NCI-H524 (cell line): Measurements from ENCODE around the gene TAC3.
"Not testable (repeated sequence)": the region's sequence is repeated elsewhere in the genome, so short reads cannot be mapped to it uniquely, and the experiment has no call there.

Source experiments
- DNase-seq, 2 experiments: peaks; one replicate each; lab custom pipeline; 2025; lab: John Stamatoyannopoulos, UW

The TAC3 gene

DNA sequence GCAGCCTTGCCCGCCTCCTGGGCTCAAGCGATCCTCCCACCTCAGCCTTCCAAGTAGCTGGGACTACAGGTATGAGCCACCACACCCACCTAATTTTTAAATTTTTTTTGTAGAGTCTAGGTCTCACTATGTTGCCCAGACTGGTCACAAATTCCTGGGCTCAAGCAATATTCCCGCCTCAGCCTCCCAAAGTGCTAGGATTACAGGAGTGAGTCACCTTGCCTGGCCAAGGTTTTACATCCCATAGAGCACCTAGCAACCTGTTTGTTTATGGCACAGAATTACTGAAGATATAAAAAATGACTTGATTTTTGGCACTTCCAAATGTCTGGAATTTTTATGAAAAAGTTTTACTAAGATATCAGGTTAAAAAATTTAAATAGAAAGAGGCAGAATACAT is 17.1 kb upstream of the TAC3 start:
- no peak for DNase-seq

DNA sequence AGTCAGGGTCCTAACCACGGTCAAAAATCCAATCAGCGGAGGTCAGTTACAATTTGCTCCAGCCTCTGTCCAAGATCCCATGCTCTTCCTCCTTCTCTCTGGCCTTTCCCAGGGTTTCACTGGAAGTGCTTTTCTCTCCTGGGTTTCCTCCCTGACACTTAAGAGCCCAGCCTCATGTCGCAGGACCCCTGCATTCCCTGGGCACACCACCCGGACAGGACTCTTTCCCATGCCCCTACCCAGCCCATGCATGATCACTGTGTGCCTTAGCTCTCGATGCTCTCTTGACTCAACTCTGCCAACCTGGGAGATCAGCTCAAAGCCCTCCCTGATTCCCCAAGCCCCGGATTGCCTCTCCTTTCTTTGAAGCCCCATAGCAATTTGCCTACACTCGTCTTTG is 15.5 kb upstream of the TAC3 start:
- DNase-seq, result no peak

DNA sequence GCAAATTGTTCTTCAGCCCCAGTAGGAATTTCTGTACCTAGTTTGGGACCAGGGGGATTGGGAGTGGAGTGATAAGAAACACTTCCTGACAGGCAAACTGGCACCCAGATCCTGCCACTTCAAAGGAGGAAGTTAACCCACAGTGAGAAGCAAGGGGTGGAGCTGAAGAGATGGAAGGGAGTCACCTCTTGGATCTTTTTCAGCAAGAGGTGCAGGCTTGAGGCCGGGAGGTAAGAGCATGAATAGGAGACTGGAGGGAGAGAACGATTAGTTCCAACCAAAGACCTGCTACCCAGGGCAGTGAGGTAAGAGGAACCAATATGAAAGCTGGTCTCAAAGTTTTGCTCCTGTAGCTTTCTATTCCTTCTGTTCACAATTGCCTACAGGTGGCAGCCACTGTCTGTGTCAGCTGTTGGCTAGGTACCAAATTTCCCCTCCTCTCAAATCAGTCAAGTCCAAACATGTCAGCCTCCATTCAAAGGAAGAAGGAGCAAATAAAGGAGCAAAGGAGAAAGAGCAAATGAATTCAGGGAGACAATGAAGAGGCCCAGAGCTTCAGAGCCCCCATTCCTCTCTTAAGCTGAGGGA is 14.9 kb upstream of the TAC3 start:
- DNase-seq, result peak; percentile 29 to 66

DNA sequence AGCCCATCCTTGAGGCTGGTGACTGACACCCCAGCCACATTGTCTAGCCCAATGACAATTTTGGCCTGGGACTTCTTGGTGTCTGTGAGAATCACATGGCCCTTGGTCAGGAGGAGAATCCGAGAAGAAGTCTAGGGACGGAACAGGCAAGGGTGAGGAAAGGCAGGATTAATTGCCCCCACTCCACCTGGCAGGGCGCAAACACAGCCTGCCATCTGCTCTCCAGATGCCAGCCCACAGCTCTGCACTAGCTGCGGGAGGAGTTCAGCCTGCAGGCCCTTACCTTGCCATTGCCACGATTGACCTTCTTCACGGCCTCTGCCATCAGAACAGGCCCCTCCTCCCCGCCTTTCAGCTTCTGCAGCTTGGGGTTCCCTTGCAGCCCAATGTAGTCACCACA is 13.1 kb upstream of the TAC3 start:
- DNase-seq, result peak; percentile 88 to 90

DNA sequence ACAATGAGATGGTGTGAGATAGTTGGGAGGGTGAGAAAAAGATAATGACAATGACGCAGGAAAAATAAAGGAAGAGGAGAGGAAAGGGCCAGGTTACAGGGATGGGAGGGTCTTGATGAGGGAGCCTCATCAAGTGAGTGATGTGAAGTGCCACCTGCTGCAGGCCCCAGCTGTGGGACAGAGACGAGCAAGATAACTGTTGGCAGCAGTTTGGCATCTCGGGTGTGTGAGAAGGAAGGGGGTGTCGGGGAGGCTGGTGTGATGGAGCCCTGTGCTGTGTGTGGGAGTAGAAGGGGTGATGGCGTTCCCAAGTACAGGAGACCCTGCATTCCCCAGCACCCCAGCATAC is 11.4 kb upstream of the TAC3 start:
- DNase-seq, result peak; percentile 47 to 70

DNA sequence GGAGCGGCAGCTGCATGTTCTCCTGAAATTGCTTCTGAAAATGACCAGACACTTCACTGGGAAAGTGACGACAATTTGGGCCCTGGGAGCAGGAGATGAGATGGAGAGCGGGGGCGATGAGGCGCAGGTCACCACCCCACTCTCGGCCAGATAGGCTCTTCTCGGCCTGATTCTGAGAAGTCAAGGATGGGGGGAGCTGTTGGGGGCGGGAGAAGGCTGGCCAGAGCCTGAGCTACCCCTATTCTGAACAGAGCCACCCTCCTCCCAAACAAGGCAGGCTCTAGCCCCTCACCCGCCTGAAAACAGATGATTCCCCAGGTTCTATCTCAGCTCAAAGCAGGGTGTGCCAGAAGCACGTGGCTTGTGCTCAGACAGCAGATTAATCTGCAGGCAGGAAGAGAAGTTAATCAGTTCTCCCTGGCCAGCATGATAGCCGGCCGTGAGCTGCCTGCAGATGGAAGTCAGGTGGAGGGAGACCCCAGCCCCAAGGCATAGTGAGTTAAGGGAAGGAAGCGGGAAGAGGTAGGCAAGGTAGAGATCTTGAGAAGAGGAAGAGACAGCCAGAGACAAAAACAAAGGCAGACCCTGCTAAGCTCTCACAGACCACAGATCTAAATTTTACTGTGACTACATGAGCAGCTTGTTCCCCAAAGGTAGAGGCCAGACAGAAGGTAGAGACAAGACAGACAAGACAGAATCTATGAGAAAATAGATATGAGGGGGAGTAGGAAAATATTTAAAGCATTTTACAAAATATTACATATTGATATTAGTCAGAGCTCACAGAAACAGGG is 10.9 kb upstream of the TAC3 start:
- DNase-seq, result peak; percentile 26 to 63

DNA sequence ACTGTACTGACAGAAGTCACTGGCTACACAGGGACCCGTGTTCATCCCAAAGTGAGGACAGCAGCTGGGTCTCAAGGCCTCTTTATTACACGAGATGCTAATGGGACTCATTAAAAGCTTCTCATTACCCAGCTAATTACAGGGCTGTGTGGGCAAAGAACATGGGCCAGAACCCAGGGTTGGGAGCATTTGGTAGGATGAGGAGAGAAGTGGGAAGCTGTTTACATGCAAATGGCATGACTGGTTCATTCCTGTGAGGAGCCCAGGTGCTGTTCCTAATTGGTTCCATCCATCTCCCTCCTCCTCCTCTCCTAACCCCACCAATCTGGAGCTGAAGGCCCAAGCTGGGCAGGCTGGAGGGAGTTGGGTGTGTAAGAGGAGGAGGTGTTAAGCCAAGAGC is 8.9 kb upstream of the TAC3 start:
- DNase-seq, result peak; percentile 79 to 81

DNA sequence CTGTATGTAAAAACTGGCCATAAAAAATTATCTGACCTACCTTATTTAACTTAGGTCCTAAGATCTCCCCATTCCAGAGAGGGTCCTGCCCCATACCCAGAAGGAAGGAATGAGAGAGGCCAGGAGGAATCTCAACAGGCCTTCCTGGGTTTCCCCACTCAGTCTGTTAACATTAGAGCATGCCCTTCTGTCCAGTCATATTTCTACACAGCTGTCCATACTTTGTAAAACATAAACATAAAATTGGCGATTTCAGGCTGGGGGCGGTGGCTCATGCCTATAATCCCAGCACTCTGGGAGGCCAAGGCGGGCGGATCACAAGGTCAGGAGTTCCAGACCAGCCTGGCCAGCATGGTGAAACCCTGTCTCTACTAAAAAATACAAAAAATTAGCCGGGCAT is 6.0 kb upstream of the TAC3 start:
- DNase-seq, result not testable (repeated sequence)

DNA sequence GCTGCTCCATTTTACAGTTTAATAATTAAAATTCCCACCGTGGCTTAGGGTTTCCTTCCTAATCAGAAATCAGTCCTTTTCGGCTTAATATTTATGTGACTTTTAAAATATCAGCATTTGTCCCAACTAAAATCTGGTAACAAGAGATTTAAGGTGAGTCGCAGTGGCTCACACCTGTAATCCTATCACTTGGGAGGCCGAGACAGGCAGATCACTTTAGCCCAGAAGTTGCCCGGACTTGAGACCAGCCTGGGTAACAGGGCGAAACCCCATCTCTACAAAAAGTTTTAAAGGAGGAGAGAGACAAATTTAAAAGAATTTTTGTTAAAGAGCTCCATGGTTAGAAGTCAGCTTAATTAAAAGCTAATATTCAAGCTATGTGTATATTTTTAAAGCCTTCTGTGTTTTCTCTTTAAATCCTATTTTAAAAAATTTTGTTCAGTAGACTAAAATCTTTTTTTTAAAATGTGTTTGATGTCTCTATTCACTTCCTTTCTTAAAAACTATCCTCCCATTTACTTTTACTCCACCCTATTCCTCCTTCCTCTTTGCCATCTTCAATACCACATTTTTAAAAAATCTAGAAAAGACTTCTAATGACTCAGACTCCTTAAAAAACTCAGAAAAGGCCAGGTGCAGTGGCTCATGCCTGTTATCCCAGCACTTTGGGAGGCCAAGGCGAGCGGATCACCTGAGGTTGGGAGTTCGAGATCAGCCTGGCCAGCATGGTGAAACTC is 3.8 kb upstream of the TAC3 start:
- no peak for DNase-seq

DNA sequence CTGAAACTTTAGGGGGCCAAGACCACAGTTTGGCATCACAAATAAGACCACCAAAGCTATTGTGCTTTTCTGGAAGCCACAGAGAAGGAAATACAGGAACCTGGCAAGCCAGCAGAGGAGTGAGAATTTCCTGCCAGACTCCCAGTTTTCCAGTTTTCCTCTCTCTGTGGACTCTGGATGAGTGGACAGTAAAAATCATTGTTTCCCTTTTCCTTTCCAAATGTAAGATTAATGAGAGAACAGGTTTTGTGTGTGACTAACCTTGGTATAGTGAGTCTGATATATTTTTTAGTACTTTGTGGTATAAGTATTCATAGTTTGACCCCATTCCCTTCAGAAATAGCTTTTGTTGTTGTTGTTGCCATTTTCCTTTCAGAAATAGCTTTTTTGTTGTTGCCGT is 2.6 kb upstream of the TAC3 start:
- DNase-seq, result no peak

DNA sequence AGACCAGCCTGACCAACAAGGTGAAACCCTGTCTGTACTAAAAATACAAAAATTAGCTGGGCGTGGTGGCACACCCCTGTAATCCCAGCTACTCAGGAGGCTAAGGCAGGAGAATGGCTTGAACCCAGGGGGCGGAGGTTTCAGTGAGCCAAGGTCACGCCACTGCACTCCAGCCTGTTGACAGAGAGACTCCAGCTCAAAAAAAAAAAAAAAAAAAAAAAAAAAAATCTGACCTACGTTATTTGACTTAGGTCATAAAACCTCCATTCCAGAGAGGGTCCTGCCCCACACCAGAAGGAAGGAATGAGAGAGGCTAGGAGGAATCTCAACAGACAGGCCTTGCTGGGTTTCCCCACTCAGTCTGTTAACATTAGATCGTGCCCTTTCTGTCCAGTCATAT is 2.0 kb upstream of the TAC3 start:
- not testable (repeated sequence) for DNase-seq

DNA sequence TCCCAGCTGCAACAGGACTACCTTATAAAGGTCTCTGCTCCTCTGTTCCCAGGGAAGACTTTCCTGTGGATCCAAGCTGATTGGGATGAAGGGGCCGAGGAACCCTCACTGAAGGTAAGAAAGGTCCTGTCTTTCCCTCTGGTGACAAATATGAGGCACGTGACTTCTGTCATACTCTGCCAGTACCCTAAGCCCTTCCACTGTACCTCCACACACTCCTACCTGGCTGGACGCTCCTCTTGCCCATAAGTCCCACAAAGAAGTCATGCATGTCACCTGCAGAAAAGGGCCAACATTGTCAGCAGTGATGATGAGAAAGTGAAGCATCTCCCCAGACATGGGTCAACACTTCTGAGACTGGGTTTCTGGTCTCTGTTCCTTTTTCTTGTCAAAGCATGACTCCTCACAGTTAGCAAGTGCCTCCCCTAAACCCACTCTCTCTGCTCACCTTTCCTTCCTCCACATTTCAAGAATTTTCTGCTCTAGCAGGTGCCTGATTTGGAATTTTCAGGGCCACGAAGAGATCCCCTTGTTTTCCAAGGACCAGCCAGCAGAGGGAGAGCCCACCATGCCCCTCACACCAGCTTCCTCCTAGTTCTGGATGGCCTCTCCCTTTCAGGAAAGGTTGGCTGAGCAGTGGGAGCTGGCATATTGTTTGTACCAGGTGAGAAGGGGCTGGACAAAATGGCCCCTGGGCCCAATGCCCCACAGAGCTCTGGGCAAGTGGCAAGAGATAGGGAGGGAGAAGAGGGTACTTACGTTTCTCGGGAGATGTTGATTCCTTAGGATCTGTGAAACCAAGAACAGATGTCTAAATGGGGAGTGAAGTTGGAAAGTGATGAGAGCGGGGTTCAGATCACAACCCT is 3.5 kb downstream of the TAC3 start:
- peak; percentile 35 to 46 for DNase-seq

DNA sequence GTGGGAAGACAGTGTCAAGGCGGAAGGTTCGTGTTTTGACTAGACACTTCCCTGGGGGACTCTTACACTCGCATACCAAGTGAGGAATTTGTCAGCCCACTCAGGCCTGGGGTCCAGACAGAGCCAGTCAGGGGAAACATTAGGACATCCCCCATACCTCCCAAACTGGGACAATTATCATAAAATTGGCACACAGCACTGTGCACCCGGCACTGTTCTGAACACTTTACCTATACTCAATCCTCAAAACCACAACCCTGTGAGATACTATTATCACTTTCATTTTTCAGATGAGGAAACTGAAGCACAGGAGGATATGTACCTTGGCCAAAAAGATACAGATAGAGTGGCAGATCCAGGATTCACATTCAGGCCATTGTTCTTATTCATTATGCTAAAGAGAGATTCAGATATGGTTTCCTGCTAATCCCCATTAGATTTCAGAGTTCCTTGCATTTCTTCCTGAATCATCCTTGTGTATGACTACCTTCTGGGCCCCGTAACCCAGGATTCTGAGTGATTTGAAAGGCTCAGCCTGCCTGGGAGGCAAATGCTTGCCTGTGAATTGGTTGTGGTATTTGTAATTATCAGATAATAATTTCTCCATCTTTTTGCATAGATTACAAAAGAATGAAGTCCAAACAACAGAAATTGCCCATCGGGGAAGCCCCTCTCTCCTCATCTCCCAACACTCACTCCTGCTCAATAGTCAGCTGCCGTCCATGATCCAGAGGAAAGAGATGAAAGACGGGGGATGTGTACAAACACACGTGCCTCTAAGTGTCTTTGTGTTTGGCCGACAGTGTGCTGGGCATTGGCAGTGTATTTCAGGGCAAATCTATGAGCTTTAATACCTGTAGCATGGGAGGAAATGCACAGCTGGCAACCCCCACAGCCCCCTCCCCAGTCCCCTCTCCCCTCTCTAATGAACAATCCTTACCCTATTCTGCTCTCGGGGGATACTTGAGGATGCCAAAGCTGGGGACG is 4.6 kb downstream of the TAC3 start:
- no peak for DNase-seq

DNA sequence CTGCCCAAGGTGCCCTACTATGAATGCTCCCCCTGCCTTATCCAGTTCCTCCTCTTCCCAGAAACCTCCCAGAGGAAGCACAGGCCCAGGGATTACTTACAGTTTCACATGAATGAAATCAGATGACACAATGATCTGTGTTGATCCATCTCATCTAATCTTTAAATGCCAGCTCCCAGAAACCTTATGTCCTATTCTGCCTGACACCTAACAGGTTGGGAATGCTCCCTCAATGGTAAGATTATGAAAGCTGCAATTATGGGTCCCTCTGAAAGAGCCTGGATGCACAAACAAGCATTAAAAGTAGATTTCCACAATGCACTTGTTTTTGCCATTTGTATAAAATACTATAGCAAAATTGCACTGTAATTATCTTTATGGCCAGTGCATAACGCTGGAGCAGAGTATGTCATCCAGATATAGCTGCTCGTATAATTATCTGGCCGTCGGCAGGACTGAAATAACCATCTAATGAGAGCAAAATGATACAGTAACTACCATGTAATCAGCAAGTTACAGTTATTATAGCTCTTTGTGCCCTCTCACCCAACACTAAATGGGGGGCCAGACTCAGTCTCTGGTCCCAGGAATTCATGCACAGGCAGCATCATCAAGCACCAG is 5.6 kb downstream of the TAC3 start:
- no peak for DNase-seq

DNA sequence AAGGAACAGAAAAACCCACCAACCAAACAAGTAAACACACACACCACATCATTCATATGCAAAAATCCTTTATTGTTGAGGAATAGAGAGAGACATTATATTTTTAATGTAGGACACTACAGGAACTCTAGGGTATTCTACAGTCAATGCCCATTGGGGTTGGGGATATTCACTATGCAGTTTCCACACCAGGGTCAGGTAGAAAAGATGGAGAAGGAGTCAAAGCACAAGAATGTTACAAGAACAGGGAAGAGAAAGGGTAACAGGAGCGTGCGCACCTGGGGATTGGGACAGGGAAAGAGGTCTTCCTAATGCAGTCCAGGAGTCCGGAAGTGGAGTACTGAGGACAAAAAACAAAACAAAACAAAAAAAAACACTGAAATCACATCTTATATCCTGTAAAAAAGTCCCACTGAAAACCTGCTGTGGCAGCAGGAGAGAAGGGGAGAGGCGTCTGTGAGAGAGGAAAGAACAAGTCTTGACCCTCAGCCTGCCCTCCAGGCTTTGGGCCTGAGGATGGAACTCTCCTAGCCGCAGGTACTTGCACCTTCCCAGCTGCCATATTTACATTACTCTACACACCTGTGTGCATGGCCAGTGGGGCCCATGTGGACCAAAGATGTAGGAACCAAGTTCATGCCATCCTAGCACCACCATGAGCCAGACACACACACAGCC is 6.2 kb downstream of the TAC3 start:
- DNase-seq, result no peak

DNA sequence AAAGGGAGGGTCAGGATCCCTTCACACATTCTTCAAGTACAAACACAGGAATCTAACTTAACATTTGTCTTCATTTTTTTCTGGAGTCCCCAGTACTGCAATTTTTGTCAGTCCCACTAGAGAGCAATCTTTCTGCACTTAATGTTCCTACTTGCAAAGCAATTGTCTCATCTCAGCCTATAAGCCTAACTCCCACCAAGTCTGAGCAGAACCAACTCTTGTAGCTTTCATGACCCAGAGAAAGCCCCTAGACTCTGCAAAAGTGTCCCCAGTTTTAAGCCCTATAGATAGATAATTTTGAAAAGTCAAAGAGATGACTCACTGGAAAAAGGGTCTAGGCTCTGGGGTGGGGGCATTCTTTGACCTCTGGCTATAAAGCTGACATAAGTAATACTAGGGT is 8.2 kb downstream of the TAC3 start:
- peak; percentile 39 to 72 for DNase-seq

DNA sequence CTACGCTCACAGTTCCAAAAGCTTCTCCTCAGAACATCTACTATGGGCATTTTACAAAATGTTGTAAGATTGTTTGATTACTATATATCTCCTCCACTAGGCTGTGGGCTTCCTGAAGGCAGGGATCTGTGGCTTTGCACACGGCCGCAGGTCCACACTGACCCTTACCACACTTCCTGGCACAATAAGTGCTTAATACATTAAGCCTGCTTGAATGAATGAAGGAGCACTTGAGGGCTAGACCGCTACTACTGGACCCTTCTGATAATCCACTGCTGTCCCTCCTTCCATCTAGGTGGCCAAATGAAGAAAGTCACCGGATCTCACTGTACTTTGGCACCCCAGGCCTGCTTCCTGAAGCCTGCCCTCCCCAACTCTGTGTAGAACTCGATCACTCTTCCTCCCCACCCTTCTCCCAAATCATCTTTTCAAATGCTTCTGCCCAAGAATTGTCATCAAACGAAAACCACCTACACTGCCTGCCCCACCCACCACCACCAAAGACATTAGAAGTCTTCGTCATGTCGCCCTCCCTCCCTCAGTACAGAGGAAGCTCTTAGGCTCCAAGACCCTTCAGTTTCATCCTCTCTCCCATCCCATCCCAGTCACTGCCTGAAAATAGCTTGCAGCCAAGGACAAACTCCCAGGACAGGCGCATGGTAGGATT is 9.4 kb downstream of the TAC3 start:
- no peak for DNase-seq

DNA sequence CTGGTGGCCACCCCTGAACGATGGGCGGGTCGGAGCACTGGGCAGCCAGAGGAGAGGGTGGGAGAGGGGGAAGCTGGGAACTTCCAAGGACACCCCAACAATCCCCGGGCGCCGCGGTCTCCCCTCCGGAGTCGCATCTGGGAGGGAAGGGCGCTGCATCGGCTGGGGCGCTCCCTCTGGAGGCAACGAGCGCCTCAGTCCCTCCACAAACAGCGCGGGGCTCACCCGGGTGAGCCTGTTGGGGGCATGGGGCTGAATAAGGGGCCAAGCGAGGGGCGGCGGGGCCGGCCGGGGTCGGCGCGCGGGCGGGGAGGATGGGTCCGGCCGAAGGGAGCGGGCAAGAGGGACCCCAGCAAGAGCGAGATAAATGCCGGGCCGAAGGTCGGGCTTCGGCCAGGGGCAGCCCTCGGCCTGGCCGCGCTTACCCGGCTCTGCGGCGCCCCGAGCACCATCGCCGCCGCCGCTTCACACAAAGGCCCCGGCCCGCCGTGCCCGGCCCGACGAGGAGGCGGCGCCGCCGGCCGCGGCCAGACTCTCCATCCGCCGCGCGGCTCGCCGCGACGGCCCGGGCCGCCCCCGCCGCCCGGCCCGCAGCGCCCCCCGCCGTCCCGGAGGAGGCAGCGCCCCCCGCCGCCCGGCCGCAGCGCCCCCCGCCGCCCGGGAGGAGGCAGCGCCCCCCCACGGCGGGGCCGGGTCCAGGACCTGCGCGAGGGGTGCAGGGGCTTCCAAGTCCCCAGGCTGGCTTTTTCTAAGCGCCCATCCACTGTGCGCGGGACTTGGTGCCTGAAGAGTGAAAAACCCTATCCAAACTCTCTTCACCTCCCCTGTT is 10.1 kb downstream of the TAC3 start, which contains the start of gene ZBTB39:
ZBTB39 (minus strand) TSS at position 567 of the 829 bp plus-strand sequence. CDS start 1,629 bp downstream, outside the sequence.
- DNase-seq, result peak; percentile 41 to 47
